GM12864 (cell line): ENCODE data around the gene ARHGAP24.
"Not testable (repeated sequence)": the region's sequence is repeated elsewhere in the genome, so short reads cannot be mapped to it uniquely, and the experiment has no call there.

Experiments
- DNase-seq: peaks from one replicate; pipeline ENCODE4 v3.0.0-alpha.2; 2011; ENCODE audit warnings: low read depth
- H3K4me3 ChIP-seq: 2 replicates; pipeline ENCODE4 v1.5.1; 2011; ENCODE audit warnings: mild to moderate bottlenecking, low read depth, low read length, control low read depth
- TF ChIP-seq, protein P1 (sequence below): IDR thresholded peaks from 2 replicates; pipeline ENCODE4 v1.5.1; 2011; ENCODE audit warnings: low read depth, mild to moderate bottlenecking, moderate library complexity, low read length, control low read depth, inconsistent platforms; ENCODE audit errors: missing control alignments

The ARHGAP24 gene

DNA sequence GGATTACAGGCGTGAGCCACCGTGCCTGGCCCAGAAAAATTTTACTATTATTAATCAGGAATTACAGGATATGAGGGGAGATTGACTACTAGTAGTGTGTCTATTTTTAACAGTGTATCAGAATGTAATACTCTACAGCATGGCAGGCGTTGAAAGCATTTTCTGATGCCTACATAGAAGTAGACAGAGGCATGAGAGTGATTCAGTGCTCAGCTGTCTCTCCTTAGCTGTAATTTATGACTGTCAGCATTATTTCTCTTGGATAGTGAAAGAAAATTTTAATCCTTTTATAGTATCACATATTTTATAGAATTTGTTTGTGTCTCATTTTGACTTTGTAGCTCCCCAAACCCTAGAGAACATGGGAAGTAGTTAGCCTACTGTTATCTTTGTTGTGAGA lies 20.7 kb downstream of the ARHGAP24 start:
- no peak for DNase-seq
- H3K4me3 ChIP-seq, result no peak overlapping the region
- TF ChIP-seq, protein P1, sequence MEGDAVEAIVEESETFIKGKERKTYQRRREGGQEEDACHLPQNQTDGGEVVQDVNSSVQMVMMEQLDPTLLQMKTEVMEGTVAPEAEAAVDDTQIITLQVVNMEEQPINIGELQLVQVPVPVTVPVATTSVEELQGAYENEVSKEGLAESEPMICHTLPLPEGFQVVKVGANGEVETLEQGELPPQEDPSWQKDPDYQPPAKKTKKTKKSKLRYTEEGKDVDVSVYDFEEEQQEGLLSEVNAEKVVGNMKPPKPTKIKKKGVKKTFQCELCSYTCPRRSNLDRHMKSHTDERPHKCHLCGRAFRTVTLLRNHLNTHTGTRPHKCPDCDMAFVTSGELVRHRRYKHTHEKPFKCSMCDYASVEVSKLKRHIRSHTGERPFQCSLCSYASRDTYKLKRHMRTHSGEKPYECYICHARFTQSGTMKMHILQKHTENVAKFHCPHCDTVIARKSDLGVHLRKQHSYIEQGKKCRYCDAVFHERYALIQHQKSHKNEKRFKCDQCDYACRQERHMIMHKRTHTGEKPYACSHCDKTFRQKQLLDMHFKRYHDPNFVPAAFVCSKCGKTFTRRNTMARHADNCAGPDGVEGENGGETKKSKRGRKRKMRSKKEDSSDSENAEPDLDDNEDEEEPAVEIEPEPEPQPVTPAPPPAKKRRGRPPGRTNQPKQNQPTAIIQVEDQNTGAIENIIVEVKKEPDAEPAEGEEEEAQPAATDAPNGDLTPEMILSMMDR, result no peak

DNA sequence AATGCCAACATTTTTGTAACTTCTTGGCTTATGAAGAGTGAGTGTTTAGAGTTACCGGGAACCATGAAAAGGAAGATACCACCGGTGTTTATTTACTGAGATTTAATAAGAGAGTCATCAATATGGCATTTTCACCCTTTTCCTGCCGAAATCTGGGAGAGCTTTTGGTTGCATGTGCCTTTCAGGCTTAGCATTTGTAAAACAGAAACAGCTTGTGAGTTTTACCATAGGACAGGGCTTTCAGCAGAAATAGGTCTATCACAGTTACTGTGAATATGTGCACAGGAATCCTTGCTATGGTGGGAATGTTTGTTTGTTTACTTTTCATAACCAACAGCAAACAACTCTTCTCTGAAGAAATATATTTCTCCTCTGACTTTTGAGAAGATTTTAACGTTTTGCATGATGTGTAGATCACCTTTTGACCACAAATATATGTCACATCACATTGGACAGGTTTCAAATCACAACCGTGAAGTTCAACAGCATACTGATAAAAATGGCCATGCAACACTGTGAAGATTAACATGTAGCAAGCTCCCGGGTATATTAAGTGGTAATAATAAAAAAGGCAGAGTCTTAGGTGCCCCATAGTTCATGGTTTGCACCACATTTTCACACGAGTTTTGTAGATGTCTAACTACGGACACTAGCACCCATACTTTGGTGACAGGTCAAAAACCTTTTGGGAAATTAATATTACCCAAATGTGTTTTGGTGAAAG lies 21.3 kb downstream of the ARHGAP24 start:
- DNase-seq, result no peak
- TF ChIP-seq, protein P1, result no peak

DNA sequence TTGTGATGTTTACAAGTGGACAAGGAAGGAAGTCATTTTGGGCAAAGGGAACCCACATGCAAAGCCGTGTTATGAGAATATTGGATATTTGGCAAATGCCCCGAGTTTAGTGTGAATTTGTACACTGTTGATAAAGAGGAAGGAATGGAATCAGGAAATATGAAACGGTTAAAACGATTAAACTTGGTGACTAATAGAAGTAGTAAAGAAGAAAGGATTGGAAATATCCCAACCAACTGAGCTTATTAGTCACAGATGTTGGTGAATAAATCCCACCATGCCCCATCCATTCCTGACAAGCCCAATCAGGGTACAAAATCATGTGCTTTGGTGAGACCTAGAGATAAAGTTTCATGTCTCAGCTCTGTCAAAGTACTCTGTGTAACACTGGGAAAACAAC lies 22.0 kb downstream of the ARHGAP24 start:
- TF ChIP-seq, protein P1, result no peak
- no peak for DNase-seq
- H3K4me3 ChIP-seq, result no peak overlapping the region

More for the DNA sequence above, 21.3 kb downstream of the ARHGAP24 start:
- H3K4me3 ChIP-seq, result no peak overlapping the region; the same call in 1 of the 2 replicates

DNA sequence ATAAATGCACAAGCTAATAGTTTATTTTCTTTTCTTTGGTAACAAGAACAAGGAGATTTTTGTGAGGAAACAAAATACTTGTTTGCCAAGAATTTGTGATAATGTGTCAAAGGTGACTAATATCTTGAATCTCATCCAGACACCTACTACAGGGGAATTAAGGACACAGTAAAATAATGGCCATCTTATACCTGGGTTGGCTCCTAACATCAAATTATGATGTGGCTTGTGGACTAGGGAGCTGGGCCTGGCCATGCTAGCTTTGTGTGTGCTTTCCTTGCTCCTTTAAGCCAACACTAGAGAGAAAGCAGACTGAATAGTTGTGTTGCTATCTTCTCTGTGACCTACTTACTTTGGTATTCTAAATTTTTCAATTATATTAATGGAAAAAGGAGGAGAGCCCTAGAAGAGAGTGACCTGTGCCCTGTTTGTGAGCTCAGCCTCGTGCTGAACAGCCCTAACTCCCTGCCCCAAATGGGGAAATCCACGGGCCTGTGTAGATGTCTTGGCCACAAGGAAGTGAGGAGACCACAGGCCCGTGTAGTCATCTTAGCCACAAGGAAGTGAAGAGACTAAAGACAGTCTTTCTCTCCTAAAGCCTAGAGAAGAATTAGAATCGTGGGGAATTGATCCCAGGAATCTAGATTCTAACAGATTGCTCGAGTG lies 23.3 kb downstream of the ARHGAP24 start:
- TF ChIP-seq, protein P1, result no peak
- H3K4me3 ChIP-seq, result no peak overlapping the region
- DNase-seq, result peak; percentile 61

DNA sequence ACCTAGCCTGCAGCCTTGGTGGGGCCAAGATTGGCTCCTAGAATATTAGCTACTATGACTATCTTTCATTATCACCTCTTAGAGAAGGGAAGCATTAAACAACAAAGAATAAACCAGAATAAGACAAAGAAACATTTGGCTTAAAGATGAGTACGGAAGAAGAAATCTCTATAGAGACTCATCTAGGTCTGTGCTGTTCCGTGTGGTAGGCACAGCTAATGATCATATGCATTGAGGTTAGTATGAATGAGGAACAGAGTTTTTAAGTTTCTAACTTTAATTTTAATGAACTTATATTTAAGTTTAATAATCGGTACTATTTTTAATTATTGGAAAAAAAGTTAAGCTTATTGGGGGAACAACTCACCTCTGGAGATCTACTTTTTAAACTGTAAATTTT lies 24.6 kb downstream of the ARHGAP24 start:
- DNase-seq, result no peak
- TF ChIP-seq, protein P1, result no peak
- no peak overlapping the region for H3K4me3 ChIP-seq

DNA sequence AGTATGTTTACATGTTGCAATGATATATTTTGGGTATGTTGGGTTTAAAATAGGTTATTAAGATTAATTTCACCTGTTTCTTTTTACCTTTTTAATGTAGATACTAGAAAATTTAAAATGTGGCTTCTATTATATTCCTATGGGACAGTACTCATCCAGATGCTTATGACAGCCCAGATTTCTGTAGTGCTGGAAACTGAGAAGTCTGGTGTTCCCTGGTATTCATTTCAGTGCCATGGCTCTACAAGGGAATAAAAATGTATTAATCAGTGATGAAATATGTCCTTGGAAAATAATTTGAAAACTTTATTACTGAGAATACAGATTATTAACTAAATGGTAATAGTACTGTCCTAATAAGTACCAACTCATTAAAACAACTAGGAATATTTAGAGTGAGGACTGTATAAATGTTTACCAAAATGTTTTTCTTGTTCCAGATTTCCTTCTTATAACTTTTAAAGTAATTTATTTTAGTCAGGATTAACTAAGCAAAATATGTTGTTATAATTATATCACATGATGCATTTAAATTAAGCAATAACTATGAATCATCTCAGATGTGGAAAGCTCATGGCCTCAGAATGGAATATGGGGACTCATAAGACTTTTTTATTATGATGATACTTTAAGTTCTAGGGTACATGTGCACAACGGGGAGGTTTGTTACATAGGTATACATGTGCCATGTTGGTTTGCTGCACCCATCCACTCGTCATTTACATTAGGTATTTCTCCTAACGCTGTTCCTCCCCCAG lies 25.3 kb downstream of the ARHGAP24 start:
- TF ChIP-seq, protein P1, result no peak
- DNase-seq, result no peak
- H3K4me3 ChIP-seq, result no peak overlapping the region

DNA sequence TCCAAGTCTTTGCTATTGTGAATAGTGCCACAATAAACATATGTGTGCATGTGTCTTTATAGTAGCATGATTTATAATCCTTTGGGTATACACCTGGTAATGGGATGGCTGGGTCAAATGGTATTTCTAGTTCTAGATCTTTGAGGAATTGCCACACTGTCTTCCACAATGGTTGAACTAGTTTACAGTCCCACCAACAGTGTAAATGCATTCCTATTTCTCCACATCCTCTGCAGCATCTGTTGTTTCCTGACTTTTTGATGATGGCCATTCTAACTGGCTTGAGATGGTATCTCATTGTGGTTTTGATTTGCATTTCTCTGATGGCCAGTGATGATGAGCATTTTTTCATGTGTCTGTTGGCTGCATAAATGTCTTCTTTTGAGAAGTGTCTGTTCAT lies 26.2 kb downstream of the ARHGAP24 start:
- not testable (repeated sequence) for H3K4me3 ChIP-seq, DNase-seq
